ENCODE data around the gene SEMG2.
A peak's percentile ranks its signal among the peaks of the same experiment; 100 is the strongest.

The SEMG2 gene

DNA sequence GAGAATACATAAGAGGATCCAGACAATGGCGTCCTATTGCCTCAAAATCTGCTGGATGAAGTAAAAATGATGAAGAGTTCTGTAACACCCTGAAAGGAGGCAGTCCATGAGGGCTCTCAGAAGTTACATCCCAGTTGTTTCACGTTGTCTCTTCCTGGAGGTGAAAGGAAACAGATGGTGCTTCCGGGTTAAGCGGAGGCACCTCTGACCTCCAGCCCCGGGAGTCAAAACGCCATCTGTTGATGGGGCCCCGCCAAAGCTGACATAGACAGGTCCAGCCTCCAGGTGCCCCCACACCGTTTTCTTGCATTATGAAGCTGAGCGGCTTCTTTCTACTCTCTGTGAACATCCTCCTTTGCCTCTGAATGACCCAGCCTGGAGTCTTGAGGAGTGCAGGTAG lies 9.5 kb downstream of the SEMG2 start:
- peak; percentile 44 for DNase-seq

DNA sequence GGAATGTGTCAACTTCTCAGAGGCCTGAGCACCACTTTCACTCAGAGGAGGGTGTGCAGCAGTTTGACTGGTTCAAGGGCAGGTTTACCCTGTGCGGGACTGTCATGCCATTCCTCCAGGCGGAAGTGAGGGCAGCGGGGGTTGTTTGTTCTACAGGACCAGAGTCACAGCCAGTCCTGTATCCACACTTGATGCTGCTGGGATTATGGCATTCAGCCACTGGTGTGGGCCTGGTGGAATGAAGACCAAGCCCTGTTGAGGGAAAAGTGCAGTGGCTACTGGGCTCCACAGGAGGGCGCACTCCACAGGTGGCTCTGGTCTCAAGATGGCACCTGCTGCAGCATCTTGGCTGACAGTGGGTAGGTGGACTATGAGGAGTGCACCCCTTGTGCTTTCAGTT lies 14.8 kb downstream of the SEMG2 start:
- DNase-seq = peak; percentile 23

- DNase-seq = no peak
Observed at GRCh38 chr20:45238139-45238538, 17.0 kb downstream of the SEMG2 start.

DNA sequence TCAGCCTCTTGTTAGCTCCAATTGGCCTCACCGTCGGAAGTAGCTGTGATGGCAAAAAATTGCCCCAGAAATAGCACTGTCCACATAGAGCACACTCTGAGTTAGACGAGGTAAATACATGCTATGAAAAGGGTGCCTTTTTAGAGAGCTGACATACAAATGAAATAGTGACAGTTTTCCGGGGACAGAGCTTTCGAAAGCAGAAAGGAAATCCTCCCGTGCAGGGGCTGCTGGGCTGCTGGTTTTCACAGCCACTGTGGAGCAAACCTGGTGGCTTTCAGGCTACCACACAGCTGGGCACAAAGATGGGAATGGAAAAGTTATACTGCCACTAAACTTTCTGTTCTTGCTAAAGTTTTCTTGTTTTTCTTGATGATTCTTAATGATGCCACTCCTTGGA lies 24.9 kb downstream of the SEMG2 start:
- DNase-seq = no peak

DNA sequence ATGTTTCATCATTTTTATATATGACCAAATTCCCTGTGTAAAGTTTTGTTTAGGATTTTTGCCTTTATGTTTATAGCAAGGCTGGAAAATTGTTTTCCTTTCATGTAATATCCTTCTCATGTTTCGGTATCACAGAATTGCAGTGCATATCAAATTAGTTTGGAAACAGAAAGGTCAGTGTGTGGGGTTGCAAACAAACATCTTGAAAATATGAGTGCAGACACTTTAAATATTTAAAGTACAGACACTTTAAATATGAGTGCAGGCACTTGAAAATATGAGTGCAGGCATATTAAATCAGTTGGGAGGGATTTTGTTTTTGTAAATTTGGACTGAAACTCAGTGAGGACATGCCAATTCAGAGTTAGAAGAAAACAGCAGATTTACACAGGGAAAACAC lies 26.7 kb downstream of the SEMG2 start:
- no peak for DNase-seq

- no peak for DNase-seq
Observed at GRCh38 chr20:45248609-45249008, 27.4 kb downstream of the SEMG2 start.

- DNase-seq = no peak
Observed at GRCh38 chr20:45251884-45252560, 30.8 kb downstream of the SEMG2 start.

GRCh38 chr20:45253261-45253660 lies 32.1 kb downstream of the SEMG2 start:
- no peak for DNase-seq

GRCh38 chr20:45254383-45255262 lies 33.5 kb downstream of the SEMG2 start, which contains the start of gene SLPI:
Gene SLPI, minus strand, starts transcription at chr20:45254564. Its CDS starts 21 bp downstream, at chr20:45254543.
- no peak for DNase-seq

DNA sequence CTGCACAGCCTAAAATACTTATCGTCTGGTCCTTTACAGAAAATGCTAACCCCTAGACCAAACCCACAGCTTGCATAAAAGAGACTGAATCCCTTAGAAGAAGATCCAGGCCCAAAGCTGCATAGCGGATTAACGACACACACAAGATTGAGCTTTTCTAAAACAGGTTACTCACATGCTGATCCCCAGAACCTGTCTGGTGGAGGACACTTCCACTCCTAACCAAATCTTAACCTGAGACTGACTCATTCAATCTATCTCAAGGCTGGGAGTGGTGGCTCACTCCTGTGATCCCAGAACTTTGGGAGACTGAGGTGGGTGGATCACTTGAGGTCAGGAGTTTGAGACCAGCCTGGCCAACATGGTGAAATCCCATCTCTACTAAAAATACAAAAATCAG lies 36.0 kb downstream of the SEMG2 start:
- no peak for DNase-seq

GRCh38 chr20:45257711-45258110 lies 36.5 kb downstream of the SEMG2 start:
- DNase-seq = no peak

DNA sequence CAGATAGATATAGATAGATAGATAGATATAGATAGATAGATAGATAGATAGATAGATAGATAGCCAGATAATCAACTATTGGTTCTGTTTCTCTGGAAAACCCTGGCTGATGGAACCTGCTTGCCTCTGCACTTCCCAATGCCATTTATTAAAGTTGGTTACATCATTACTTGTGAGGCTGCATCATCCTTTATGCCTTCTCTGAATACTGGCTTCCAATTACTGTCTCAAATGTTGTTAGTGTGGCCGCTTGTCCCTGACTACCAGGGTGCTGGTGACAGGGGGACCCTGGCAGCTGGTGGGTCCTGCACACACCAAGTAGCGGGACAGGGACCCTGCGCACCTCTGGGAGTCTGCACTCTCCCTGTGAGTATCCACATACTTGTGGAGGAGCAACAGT lies 37.1 kb downstream of the SEMG2 start:
- no peak for DNase-seq

DNA sequence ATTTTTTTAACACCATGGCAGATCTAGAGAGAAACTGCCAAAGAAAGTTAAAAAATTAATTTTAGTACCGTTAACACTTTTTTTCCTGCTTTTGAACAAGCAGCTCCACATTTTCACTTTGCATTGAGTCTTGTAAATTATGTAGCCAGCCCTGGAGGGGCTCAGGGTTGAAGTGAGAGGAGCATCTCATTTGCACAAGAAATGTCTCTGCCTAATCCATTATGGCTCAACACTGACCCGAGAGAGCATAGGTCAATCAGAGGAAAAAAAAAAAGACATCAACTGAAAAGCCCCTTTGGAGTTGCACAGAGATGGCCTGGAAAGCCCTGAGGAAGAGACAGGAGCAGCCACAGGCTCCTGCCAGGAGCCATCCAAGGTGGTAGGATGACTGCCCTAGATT lies 37.5 kb downstream of the SEMG2 start:
- DNase-seq = no peak

GRCh38 chr20:45263556-45264266 lies 42.5 kb downstream of the SEMG2 start:
- no peak for DNase-seq

GRCh38 chr20:45266977-45267376 lies 45.8 kb downstream of the SEMG2 start:
- no peak for DNase-seq

- DNase-seq = no peak
Observed at GRCh38 chr20:45268531-45268930, 47.4 kb downstream of the SEMG2 start.

DNA sequence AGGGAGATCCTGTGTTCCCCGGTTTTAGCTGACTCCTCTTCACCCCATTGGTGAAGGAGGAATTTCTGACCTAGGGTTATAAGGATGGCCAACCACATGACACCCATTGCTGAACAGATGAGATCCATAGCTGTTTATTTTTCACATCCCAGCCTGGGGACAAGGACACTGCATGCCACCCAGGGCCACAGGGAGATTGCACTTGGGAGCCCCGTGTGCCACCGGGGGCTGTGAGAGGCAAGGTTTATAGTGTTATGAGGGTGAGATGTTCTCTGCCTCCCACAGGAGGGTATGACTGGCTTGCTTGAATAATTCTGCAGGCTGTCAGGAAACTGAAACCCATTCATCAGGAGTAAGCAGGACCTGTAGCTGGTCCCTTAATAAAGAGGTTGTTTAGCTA lies 47.9 kb downstream of the SEMG2 start:
- DNase-seq = no peak

GRCh38 chr20:45269754-45270270 lies 48.6 kb downstream of the SEMG2 start:
- DNase-seq = no peak

All from NCI-H82 (cell line).